HG03039 (cell line): ENCODE results near the gene PITPNC1.
"Not testable (repeated sequence)": the region's sequence is repeated elsewhere in the genome, so short reads cannot be mapped to it uniquely, and the experiment has no call there.

Experiments used
- ATAC-seq: cut with Tn5 transposase; IDR thresholded peaks from one replicate; pipeline ENCODE4 v1.9.1; 2021; ENCODE audit warnings: mild to moderate bottlenecking, moderate library complexity; ENCODE audit not compliant: unreplicated experiment

Gene PITPNC1

GRCh38 chr17:67393809-67394397 is 16.8 kb downstream of the PITPNC1 start:
- ATAC-seq = no peak

- ATAC-seq = no peak
These were observed 22.6 kb downstream of the PITPNC1 start for GRCh38 chr17:67399676-67400075.

- no peak for ATAC-seq
These were observed 23.1 kb downstream of the PITPNC1 start for GRCh38 chr17:67400193-67400592.

GRCh38 chr17:67401106-67401505 is 24.0 kb downstream of the PITPNC1 start:
- ATAC-seq = no peak

- no peak for ATAC-seq
These were observed 24.8 kb downstream of the PITPNC1 start for GRCh38 chr17:67401598-67402504.

- ATAC-seq = no peak
These were observed 26.0 kb downstream of the PITPNC1 start for GRCh38 chr17:67403065-67403464.

GRCh38 chr17:67403483-67403882 is 26.4 kb downstream of the PITPNC1 start:
- ATAC-seq = no peak

GRCh38 chr17:67408455-67408830 is 31.4 kb downstream of the PITPNC1 start:
- not testable (repeated sequence) for ATAC-seq

- ATAC-seq = no peak
These were observed 34.3 kb downstream of the PITPNC1 start for GRCh38 chr17:67411397-67411796.

GRCh38 chr17:67412032-67412431 is 35.0 kb downstream of the PITPNC1 start:
- ATAC-seq = no peak

- ATAC-seq = no peak
These were observed 35.9 kb downstream of the PITPNC1 start for GRCh38 chr17:67412941-67413340.

- ATAC-seq = no peak
These were observed 36.3 kb downstream of the PITPNC1 start for GRCh38 chr17:67413388-67413787.

- no peak for ATAC-seq
These were observed 37.0 kb downstream of the PITPNC1 start for GRCh38 chr17:67414130-67414529.

GRCh38 chr17:67414559-67414958 is 37.5 kb downstream of the PITPNC1 start:
- no peak for ATAC-seq

GRCh38 chr17:67415291-67415690 is 38.2 kb downstream of the PITPNC1 start:
- ATAC-seq = no peak

- ATAC-seq = no peak
These were observed 40.4 kb downstream of the PITPNC1 start for GRCh38 chr17:67417507-67417906.

GRCh38 chr17:67420994-67421393 is 43.9 kb downstream of the PITPNC1 start:
- no peak for ATAC-seq

- no peak for ATAC-seq
These were observed 44.8 kb downstream of the PITPNC1 start for GRCh38 chr17:67421869-67422273.

- not testable (repeated sequence) for ATAC-seq
These were observed 45.2 kb downstream of the PITPNC1 start for GRCh38 chr17:67422296-67422695.

GRCh38 chr17:67422897-67423296 is 45.8 kb downstream of the PITPNC1 start:
- ATAC-seq = no peak

- ATAC-seq = no peak
These were observed 48.6 kb downstream of the PITPNC1 start for GRCh38 chr17:67425571-67426160.

- ATAC-seq = no peak
These were observed 50.3 kb downstream of the PITPNC1 start for GRCh38 chr17:67427424-67427823.
